Measurements from ENCODE around the gene SPIRE1.

Gene SPIRE1

DNA sequence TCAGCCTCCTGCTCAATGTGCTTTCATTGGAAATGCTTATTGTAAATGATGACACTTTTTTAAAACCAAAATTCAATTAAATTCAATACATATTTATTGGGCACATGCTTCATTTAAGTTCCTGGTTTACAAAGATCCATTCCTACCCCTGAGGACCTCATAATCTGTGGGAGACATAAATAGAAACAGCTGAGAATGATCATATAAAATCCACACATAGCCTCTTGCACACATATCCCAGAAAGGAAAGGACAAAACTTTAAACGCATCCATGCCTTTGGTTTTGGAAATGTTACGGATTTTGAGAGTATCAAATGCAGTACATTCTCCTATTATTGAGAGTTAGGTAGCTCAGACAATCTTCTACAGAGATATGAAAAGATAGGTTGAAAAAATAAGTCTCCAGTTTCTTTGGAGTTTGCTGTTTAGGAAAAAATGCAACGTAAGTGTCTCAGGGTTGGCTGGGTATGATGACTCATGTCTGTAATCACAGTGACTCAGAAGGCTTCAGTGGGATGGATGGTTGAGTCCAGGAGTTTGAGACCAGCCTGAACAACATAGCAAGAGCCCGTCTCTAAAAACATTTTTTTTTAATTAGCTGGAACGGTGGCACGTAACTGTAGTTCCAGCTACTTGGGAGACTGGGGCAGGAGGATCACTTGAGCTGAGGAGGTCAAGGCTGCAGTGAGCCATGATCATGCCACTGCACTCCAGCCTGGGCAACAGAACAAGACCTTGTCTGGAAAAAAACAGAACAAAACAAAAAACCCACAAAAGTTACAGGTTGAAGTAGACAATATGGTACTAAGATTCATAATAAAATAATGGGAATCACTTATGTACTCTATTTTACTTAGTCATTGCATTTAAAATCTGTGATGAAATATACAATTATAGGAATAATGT is 254.1 kb downstream of the SPIRE1 start:
- no peak overlapping the region for H3K4me3 ChIP-seq (ENCODE audit: low read depth, low read length)
- DNase-seq (ENCODE audit: low read depth) = peak; percentile 53

DNA sequence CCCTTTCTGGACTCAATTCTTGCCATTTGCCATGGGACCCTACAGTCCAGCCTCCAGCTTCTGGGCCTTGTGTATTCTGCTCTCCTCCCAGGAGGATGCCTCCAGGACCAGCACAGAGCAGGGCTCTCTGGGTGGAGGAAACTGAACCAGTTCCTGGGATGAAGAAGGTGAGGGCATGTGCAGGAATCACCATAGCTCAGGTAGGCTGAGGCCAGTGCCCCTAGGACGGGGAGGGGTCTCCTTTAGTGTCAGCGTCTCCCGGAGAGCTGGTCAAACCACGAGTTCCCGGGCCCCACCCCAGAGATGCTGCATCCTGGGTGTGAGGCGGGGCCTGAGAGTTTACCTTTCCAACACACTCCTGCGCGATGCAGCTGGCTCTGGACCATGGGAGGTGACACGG is 256.0 kb downstream of the SPIRE1 start:
- DNase-seq (ENCODE audit: low read depth) = no peak

DNA sequence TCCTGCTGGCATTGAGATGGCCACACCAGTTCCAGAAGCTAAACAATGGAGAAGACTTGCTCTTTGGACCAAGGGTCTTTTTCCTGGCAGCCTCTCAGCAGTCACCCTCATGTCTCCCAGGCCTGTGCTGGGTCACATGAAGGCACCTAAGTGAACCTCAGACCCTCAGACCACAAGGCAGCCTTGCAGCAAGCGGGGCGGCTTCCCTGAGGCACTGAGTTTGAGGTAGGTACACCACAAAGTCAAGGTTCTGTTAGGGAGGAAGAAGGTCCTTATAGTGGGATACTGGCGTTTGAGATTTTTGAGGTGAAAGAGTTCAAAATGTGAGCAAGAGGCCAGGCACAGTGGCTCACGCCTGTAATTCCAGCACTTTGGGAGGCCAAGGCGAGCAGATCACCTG is 258.7 kb downstream of the SPIRE1 start:
- H3K4me3 ChIP-seq (ENCODE audit: low read depth, low read length) = no peak overlapping the region
- DNase-seq (ENCODE audit: low read depth) = no peak

More for the DNA sequence above, 256.0 kb downstream of the SPIRE1 start:
- H3K4me3 ChIP-seq (ENCODE audit: low read depth, low read length) = no peak overlapping the region

DNA sequence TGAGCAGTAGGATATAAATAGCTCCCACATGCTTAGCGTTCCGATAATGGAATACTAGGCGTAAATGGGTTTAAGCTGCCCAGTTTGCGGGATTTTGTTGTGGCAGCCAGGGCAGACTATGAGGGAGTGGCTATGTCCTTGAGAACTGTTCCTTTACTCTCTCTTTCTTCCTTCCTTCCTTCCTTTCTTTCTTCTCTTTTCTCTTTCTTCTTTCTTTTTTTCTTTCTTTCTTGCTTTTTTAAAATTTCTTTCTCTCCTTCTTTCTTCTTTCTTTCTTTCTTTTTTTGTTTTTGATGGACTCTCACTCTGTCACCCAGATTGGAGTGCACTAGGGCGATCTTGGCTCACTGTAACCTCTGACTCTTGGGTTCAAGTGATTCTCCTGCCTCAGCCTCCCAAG is 259.3 kb downstream of the SPIRE1 start:
- DNase-seq (ENCODE audit: low read depth) = no peak
- H3K4me3 ChIP-seq (ENCODE audit: low read depth, low read length) = no peak overlapping the region

DNA sequence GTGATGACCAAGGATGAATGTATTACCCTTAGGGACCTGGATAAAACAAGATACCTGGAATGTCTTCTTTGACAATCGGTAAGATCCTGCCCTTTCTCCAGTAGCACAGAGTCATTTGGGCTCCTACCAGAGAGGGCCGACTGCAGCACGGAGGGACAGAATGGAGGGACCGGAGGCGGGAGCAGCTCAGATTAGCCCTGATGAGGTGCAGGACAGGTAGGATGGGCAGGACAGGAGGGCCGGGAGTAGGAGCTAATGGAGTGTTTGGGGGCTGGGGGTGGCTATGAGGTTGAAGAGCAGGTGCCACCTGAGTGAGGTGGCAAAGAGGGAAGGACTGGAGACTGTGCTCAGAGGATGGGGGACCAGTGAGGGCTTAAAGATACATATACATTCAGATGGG is 260.1 kb downstream of the SPIRE1 start:
- no peak overlapping the region for H3K4me3 ChIP-seq (ENCODE audit: low read depth, low read length)
- no peak for DNase-seq (ENCODE audit: low read depth)

DNA sequence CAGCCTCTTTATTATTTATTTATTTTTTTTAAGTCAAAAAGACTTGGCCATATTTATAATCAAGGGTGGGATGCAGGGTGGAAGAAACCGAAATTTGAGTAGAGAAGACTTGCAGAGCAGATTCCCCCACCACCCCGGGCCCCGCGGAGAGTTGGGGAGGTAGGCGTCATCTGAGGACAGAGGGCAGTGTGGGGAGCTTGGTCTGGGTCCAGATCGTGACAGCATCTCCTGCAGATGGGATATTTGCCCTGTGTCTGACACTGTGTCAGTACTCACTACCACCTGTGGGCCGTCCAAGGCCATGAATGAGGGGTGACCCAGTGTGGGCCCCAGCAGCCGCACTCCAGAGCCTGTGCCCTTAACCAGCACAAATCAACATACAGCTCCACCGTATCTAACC is 260.7 kb downstream of the SPIRE1 start:
- no peak for DNase-seq (ENCODE audit: low read depth)
- no peak overlapping the region for H3K4me3 ChIP-seq (ENCODE audit: low read depth, low read length)

Measured in skeletal muscle cell (primary cell).